Hepatocyte (in vitro differentiated cells): ENCODE results near the gene PPM1G. TPM values are rescaled to one million over a fixed set of nuclear protein-coding genes. Genes with fewer than 3 reads are reported as not detected.

Source experiments
- DNase-seq: peaks from one replicate; pipeline ENCODE4 v3.0.0-alpha.2; 2016; ENCODE audit warnings: low spot score
- H2AFZ ChIP-seq: fragments of 200-600 bp; sonication (generic); 2 replicates; pipeline ENCODE4 v1.6.0; 2016; ENCODE audit warnings: antibody characterized with exemption, mild to moderate bottlenecking
- H3K27ac ChIP-seq: fragments of 200-600 bp; sonication (generic); 2 replicates; pipeline ENCODE4 v1.5.1; 2016; ENCODE audit warnings: mild to moderate bottlenecking
- H3K27me3 ChIP-seq: fragments of 200-600 bp; sonication (generic); 2 replicates; pipeline ENCODE4 v1.6.1; 2016
- H3K36me3 ChIP-seq: fragments of 200-600 bp; sonication (generic); replicated peaks from 2 replicates; pipeline ENCODE4 v1.5.1; 2016; ENCODE audit warnings: low read depth; ENCODE audit not compliant: insufficient read depth
- H3K4me1 ChIP-seq: fragments of 200-600 bp; sonication (generic); 2 replicates; pipeline ENCODE4 v1.5.1; 2016; ENCODE audit warnings: mild to moderate bottlenecking, moderate library complexity; ENCODE audit not compliant: insufficient read depth
- H3K4me2 ChIP-seq: fragments of 200-600 bp; sonication (generic); 2 replicates; pipeline ENCODE4 v1.6.0; 2016
- H3K4me3 ChIP-seq: fragments of 200-600 bp; sonication (generic); 2 replicates; pipeline ENCODE4 v1.5.1; 2016; ENCODE audit warnings: mild to moderate bottlenecking
- H3K79me2 ChIP-seq: fragments of 200-600 bp; sonication (generic); 2 replicates; pipeline ENCODE4 v1.6.0; 2017; ENCODE audit warnings: mild to moderate bottlenecking
- H3K9me2 ChIP-seq: fragments of 200-600 bp; sonication (generic); replicated peaks from 2 replicates; pipeline ENCODE4 v1.6.0; 2017; ENCODE audit warnings: mild to moderate bottlenecking; ENCODE audit not compliant: insufficient read depth
- H3K9me3 ChIP-seq: fragments of 200-600 bp; sonication (generic); 2 replicates; pipeline ENCODE4 v1.5.1; 2016; ENCODE audit warnings: low read depth, mild to moderate bottlenecking
- H4K20me1 ChIP-seq: fragments of 200-600 bp; sonication (generic); 2 replicates; pipeline ENCODE4 v1.6.0; 2016; ENCODE audit warnings: mild to moderate bottlenecking; ENCODE audit not compliant: insufficient read depth, poor library complexity, severe bottlenecking
- CTCF ChIP-seq: fragments of 200-600 bp; sonication (generic); IDR thresholded peaks from 2 replicates; pipeline ENCODE4 v1.5.1; 2016; ENCODE audit warnings: antibody characterized with exemption, mild to moderate bottlenecking; ENCODE audit not compliant: poor library complexity
- EZH2 ChIP-seq: fragments of 200-600 bp; sonication (generic); IDR thresholded peaks from 2 replicates; pipeline ENCODE4 v1.6.1; 2016; ENCODE audit warnings: antibody characterized with exemption, mild to moderate bottlenecking, borderline replicate concordance
- EZH2phosphoT487 ChIP-seq: fragments of 200-600 bp; sonication (generic); IDR thresholded peaks from one replicate; pipeline ENCODE4 v1.6.1; 2018; ENCODE audit warnings: antibody characterized with exemption, mild to moderate bottlenecking, low read depth, moderate library complexity; ENCODE audit not compliant: unreplicated experiment, severe bottlenecking
- WGBS: methylation state at CpG from one replicate; pipeline ENCODE4 v1.1.6; 2016; ENCODE audit warnings: low lambda C conversion rate; ENCODE audit errors: missing lambda C conversion rate; 5-methylcytosine and 5-hydroxymethylcytosine counted together
- polyA plus RNA-seq: library from polyadenylated mRNA; unstranded; fragments of >200 nt; fragmentation: Nextera tagmentation; extraction: Ambion mirVana; gene quantifications from 2 replicates; pipeline ENCODE4 v1.2.1, GENCODE V29; 2016
- total RNA-seq: library from RNA; depleted of rRNA; stranded (reverse); fragments of >200 nt; gene quantifications from 2 replicates; pipeline ENCODE4 v1.2.3, GENCODE V29; 2014

The PPM1G gene
- total and polyA plus RNA-seq, 2 experiments from 2014 or later = 60.6 to 65.7 TPM

- no peak overlapping the region for H3K4me3 ChIP-seq
- no peak for DNase-seq
- H3K36me3 ChIP-seq = peaks cover 5% of the 10 kb centered on the region
- WGBS = 97% methylated on average over 18 of the region's 18 CpGs
- TF ChIP-seq EZH2phosphoT487 (no peak), CTCF (no peak), EZH2 (no peak)
- H3K79me2 ChIP-seq = peaks cover 54% of the 10 kb centered on the region
- no peaks in the 10 kb centered on the region for H3K9me3 ChIP-seq
- H4K20me1 ChIP-seq = no peaks in the 10 kb centered on the region
- no peaks in the 10 kb centered on the region for H3K27me3 ChIP-seq
- no peaks in the 10 kb centered on the region for H3K9me2 ChIP-seq
- H3K4me2 ChIP-seq = no peak overlapping the region
- H2AFZ ChIP-seq = no peak overlapping the region
- H3K27ac ChIP-seq = no peak overlapping the region
- H3K4me1 ChIP-seq = peaks cover 22% of the 10 kb centered on the region
These were observed 31.7 kb downstream of the PPM1G start for GRCh38 chr2:27377618-27378095.

- H2AFZ ChIP-seq = no peak overlapping the region
- H3K36me3 ChIP-seq = peaks cover 5% of the 10 kb centered on the region
- TF ChIP-seq EZH2phosphoT487 (no peak), EZH2 (no peak), CTCF (no peak)
- H3K4me1 ChIP-seq = peaks cover 28% of the 10 kb centered on the region
- H3K27ac ChIP-seq = no peak overlapping the region
- H3K4me3 ChIP-seq = no peak overlapping the region
- H3K4me2 ChIP-seq = no peak overlapping the region
- peaks cover 61% of the 10 kb centered on the region for H3K79me2 ChIP-seq
- H3K27me3 ChIP-seq = no peaks in the 10 kb centered on the region
- no peak for DNase-seq
- 85% methylated on average over 10 of the region's 10 CpGs for WGBS
- no peaks in the 10 kb centered on the region for H3K9me2 ChIP-seq
- H4K20me1 ChIP-seq = peaks cover 2% of the 10 kb centered on the region
- H3K9me3 ChIP-seq = no peaks in the 10 kb centered on the region
These were observed 32.3 kb downstream of the PPM1G start for GRCh38 chr2:27376866-27377617.

GRCh38 chr2:27376151-27376865 is 33.1 kb downstream of the PPM1G start:
- TF ChIP-seq EZH2phosphoT487 = no peak
- no peak for TF ChIP-seq EZH2
- no peak for TF ChIP-seq CTCF
- Histone ChIP-seq H3K36me3 (peaks cover 5% of the 10 kb centered on the region), H2AFZ (no peak overlapping the region), H3K79me2 (peaks cover 68% of the 10 kb centered on the region), H3K9me3 (no peaks in the 10 kb centered on the region), H3K27me3 (no peaks in the 10 kb centered on the region), H3K4me1 (peaks cover 34% of the 10 kb centered on the region), H4K20me1 (peaks cover 5% of the 10 kb centered on the region), H3K27ac (no peak overlapping the region), H3K9me2 (no peaks in the 10 kb centered on the region), H3K4me2 (no peak overlapping the region), H3K4me3 (no peak overlapping the region)
- no peak for DNase-seq
- WGBS = 94% methylated on average over 15 of the region's 16 CpGs
